Ascending aorta (tissue), 2 donors: ENCODE measurements around the gene CDC37. TPM values are rescaled to one million over a fixed set of nuclear protein-coding genes. Genes with fewer than 3 reads are reported as not detected.

Source experiments
- DNase-seq, 2 donors: peaks; one replicate each; pipeline ENCODE4 v3.0.0-alpha.2; 2019; ENCODE audit warnings: low spot score in 2 of 2
- H3K27ac ChIP-seq, 2 donors: fragments of 200-600 bp; sonication (generic); one replicate each; pipeline ENCODE4 v1.5.1; 2016 to 2017; ENCODE audit warnings: mild to moderate bottlenecking in 1 of 2
- H3K27me3 ChIP-seq: fragments of 200-600 bp; sonication (generic); one replicate; pipeline ENCODE4 v1.5.1; 2017
- H3K36me3 ChIP-seq, 2 donors: fragments of 200-600 bp; sonication (generic); one replicate each; pipeline ENCODE4 v1.5.1; 2016
- H3K4me1 ChIP-seq, 2 donors: fragments of 200-600 bp; sonication (generic); one replicate each; pipeline ENCODE4 v1.5.1; 2016 to 2017; ENCODE audit warnings: mild to moderate bottlenecking in 1 of 2
- H3K4me3 ChIP-seq, 2 donors: fragments of 200-600 bp; sonication (generic); one replicate each; pipeline ENCODE4 v1.5.1; 2016 to 2017; ENCODE audit warnings: mild to moderate bottlenecking in 1 of 2
- H3K9me3 ChIP-seq, 2 donors: fragments of 200-600 bp; sonication (generic); one replicate each; pipeline ENCODE4 v1.5.1; 2016
- intact Hi-C: fragments of 100-400 bp; cut with DNase I; formaldehyde crosslinking; loops from one replicate; pipeline ENCODE4 v1.15.1; 2023
- total RNA-seq: library from RNA; depleted of rRNA; stranded (reverse); fragments of >200 nt; gene quantifications from one replicate; pipeline ENCODE4 v1.1.0, GENCODE V29; 2016
- TF ChIP-seq, protein P1 (sequence below), 3 experiments: fragments of 200-600 bp in 2 of 3; fragments of 450-650 bp in 1 of 3; sonication (generic) in 2 of 3; IDR thresholded peaks; one replicate each; pipeline ENCODE4 v1.5.1; 2016 to 2019; ENCODE audit warnings: antibody characterized with exemption in 3 of 3, mild to moderate bottlenecking in 1 of 3, moderate library complexity in 1 of 3

Gene CDC37
- total RNA-seq, 1 donor from 2014 or later = 183 TPM

DNA sequence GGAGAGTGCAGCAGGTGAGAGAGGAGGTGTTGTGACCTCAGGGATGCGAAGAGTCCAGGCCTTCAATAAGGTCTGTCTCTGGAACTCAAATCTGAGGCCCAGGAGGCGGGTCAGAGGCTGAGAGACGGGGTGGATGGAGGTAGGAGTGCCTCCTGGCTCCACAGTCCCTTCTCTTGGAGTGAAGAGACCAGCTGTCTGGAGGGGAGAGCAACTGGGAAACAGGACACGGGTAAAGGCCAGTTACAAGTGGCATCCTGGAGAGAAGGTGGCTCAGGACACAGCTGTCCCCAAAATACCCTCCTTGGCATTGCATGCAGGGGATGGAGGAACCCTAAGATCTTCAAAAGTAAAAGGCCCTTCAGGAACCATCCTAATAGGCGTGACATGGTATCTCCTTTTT lies 36.2 kb upstream of the CDC37 start:
- intact Hi-C loops = no loop called here
- H3K4me1 ChIP-seq = no peaks in the 10 kb centered on the region
- TF ChIP-seq, protein P1, sequence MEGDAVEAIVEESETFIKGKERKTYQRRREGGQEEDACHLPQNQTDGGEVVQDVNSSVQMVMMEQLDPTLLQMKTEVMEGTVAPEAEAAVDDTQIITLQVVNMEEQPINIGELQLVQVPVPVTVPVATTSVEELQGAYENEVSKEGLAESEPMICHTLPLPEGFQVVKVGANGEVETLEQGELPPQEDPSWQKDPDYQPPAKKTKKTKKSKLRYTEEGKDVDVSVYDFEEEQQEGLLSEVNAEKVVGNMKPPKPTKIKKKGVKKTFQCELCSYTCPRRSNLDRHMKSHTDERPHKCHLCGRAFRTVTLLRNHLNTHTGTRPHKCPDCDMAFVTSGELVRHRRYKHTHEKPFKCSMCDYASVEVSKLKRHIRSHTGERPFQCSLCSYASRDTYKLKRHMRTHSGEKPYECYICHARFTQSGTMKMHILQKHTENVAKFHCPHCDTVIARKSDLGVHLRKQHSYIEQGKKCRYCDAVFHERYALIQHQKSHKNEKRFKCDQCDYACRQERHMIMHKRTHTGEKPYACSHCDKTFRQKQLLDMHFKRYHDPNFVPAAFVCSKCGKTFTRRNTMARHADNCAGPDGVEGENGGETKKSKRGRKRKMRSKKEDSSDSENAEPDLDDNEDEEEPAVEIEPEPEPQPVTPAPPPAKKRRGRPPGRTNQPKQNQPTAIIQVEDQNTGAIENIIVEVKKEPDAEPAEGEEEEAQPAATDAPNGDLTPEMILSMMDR (IDR thresholded peaks at IDR 0.05) = no peak
- no peak overlapping the region for H3K4me3 ChIP-seq
- no peaks in the 10 kb centered on the region for H3K9me3 ChIP-seq
- H3K27me3 ChIP-seq = no peaks in the 10 kb centered on the region
- no peak for DNase-seq
- no peak overlapping the region for H3K27ac ChIP-seq
- peaks cover 0 to 2% of the 10 kb centered on the region in 2 donors for H3K36me3 ChIP-seq

DNA sequence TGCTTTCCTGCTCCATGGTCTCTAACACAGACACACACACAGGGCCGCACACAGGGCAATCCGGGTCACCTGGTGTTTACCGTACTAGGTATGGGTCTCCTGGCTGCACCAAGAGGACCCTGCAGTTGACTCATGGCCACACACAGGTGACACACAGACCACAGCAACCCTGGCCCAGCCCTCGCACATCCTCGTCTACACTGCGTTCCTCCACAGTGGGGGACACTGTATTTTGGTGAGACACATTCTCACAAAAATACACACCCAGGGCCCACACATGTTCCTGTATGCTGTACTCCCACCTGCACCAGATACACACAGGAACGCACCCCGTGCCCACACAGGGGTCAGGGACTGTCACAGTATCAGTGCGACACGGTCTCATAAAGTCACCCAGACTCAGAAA lies 29.8 kb upstream of the CDC37 start:
- no peaks in the 10 kb centered on the region for H3K27me3 ChIP-seq
- DNase-seq = no peak
- TF ChIP-seq, protein P1 (IDR thresholded peaks at IDR 0.05) = no peak
- peak overlapping the region in 1 of 2 donors; percentile 77 for H3K4me3 ChIP-seq
- intact Hi-C loops = no loop called here
- H3K9me3 ChIP-seq = no peaks in the 10 kb centered on the region
- H3K4me1 ChIP-seq = peaks cover 5 to 15% of the 10 kb centered on the region in 2 donors
- H3K36me3 ChIP-seq = no peaks in the 10 kb centered on the region
- no peak overlapping the region for H3K27ac ChIP-seq

DNA sequence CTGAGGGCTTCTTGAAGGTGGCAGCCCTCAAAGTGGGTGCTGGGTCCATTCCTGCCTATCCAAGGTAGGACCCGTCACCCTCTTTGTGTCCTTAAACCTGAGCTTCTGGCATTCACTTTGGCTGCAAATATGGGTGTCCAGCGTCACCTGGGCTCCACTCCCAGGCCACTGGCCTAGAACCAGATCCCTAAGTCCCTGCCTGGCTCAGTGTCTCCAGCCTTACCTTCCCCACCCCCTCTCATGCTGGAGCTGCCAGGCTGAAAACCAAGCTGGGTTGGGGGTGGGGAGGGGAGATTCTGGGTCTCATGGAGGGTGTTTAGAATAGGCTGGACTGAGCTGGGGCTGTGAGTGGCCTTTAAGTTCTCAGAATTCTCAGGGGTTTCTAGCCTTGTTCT lies 29.4 kb upstream of the CDC37 start:
- peaks cover 5 to 15% of the 10 kb centered on the region in 2 donors for H3K4me1 ChIP-seq
- H3K4me3 ChIP-seq = peak overlapping the region; percentile 77
- TF ChIP-seq, protein P1 (IDR thresholded peaks at IDR 0.05) = no peak
- DNase-seq = no peak
- no peak overlapping the region for H3K27ac ChIP-seq
- H3K36me3 ChIP-seq = no peaks in the 10 kb centered on the region
- no peaks in the 10 kb centered on the region for H3K27me3 ChIP-seq
- intact Hi-C loops = no loop called here
- no peaks in the 10 kb centered on the region for H3K9me3 ChIP-seq

DNA sequence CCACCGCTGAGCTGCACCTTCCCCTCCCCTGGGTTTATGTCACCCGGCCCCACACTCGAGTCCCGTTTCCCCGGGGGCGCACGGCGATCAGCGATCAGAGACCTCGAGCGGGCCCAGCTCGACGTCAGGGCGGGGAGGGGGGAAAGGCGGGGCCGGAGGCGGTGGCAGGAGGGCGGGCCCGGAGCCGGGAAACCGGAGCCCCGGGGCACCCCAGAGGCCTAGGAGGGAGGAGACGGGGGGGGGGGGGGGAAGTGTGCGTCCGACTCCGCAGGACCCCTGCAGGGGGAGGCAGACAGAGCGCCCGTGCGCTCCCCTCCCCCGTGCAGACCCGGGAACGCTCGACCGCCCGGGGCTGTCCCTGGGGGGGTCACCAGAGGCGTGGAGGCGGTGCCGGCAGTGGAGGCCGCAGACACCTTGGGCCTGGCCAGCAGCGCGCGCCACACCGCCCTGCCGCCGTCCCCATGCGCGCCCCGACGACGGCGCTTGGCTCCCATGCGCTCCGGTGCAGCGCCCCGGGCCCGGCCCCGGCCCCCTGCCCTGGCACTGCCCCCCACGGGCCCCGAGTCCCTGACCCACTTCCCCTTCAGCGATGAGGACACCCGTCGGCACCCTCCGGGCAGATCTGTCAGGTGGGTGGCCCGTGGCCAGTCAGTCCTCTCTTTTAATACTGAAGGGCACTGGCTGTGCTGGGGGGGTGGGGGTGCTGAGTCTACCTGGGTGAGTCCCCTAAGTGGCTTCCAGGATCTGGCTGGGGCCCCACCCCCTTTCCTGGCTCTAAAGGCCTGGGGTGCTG lies 28.8 kb upstream of the CDC37 start:
- Histone ChIP-seq H3K27ac (peak overlapping the region; percentile 15 to 48), H3K4me3 (peak overlapping the region; percentile 77), H3K9me3 (no peaks in the 10 kb centered on the region), H3K4me1 (peaks cover 5 to 15% of the 10 kb centered on the region in 2 donors), H3K36me3 (no peaks in the 10 kb centered on the region), H3K27me3 (no peaks in the 10 kb centered on the region)
- intact Hi-C loops = no loop called here
- TF ChIP-seq, protein P1 (IDR thresholded peaks at IDR 0.05) = no peak
- DNase-seq = peak in 1 of 2 donors; percentile 81

DNA sequence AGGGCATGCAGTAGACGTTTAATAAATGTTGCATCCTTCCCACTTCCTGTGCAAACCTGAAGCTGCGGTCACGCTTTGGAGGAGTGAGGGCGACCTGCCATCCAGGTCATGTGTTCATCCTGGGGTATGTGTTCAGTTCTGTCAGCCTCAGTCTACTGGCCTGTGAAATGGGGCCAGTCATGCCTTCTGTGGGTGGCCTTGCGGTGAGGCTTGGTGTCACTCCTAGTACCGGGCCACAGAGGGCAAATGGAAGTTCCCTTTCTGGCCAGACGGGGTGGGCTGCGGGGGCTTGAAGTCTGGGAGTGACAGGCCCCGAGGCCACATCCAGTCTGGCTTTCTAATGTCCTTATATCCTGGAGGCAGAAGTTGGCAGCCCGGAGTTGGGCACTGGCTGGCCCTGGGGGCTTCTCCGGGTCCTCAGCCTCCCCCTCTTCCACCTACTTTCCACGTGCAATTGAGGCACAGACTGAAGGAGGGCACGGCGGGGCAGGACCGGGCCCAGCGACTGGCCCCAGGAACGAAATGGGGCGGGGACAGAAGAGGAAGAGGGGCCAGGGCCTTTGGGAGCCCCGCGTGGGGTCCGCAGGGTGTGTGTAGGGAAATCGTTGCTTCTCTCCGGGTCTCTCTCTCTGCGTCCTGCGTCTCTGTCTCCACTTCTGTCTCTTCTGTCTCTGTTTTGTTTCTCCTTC lies 28.1 kb upstream of the CDC37 start:
- TF ChIP-seq, protein P1 (IDR thresholded peaks at IDR 0.05) = peak in 1 of 3 experiments; percentile 19
- Histone ChIP-seq H3K27me3 (no peaks in the 10 kb centered on the region), H3K9me3 (no peaks in the 10 kb centered on the region), H3K4me1 (peaks cover 5 to 15% of the 10 kb centered on the region in 2 donors), H3K27ac (peak overlapping the region; percentile 15 to 48), H3K4me3 (peak overlapping the region; percentile 77), H3K36me3 (no peaks in the 10 kb centered on the region)
- intact Hi-C loops = no loop called here
- DNase-seq = no peak
